Cardiac muscle cell (in vitro differentiated cells and primary cell): ENCODE results near the gene ABCA3. TPM values are rescaled to one million over a fixed set of nuclear protein-coding genes. Genes with fewer than 3 reads are reported as not detected.

Experiments
- DNase-seq, 2 donors: peaks; one replicate each; pipeline versions ENCODE4 v3.0.0 to v3.0.0-alpha.2; 2010 to 2017; ENCODE audit warnings: low read depth in 1 of 2, low spot score in 1 of 2
- H3K27ac ChIP-seq: fragments of 200-600 bp; sonication (generic); 2 replicates; pipeline ENCODE4 v1.5.1; 2016
- H3K27me3 ChIP-seq: fragments of 200-600 bp; sonication (generic); 2 replicates; pipeline ENCODE4 v1.6.0; 2016; ENCODE audit warnings: control low read depth
- H3K36me3 ChIP-seq: fragments of 200-600 bp; sonication (generic); 2 replicates; pipeline ENCODE4 v1.5.1; 2016; ENCODE audit warnings: control low read depth
- H3K4me1 ChIP-seq: fragments of 200-600 bp; sonication (generic); 2 replicates; pipeline ENCODE4 v1.8.1; 2017; ENCODE audit warnings: low read depth, mild to moderate bottlenecking, mixed run types
- H3K4me3 ChIP-seq: fragments of 200-600 bp; sonication (generic); 2 replicates; pipeline ENCODE4 v1.5.1; 2016; ENCODE audit warnings: mild to moderate bottlenecking
- H3K9me3 ChIP-seq: fragments of 200-600 bp; sonication (generic); 2 replicates; pipeline ENCODE4 v1.5.1; 2017; ENCODE audit warnings: low read depth, mild to moderate bottlenecking, control low read depth
- polyA plus RNA-seq: library from polyadenylated mRNA; unstranded; fragments of >200 nt; fragmentation: Nextera tagmentation; extraction: Ambion mirVana; gene quantifications from 2 replicates; pipeline ENCODE4 v1.2.1, GENCODE V29; 2016
- total RNA-seq: library from RNA; depleted of rRNA; stranded (reverse); fragments of >200 nt; gene quantifications from 2 replicates; pipeline ENCODE4 v1.2.3, GENCODE V29; 2016
- TF ChIP-seq, protein P1 (sequence below): IDR thresholded peaks from 2 replicates; pipeline ENCODE4 v1.5.1; 2012; ENCODE audit warnings: low read depth, mild to moderate bottlenecking, low read length

The ABCA3 gene
- total and polyA plus RNA-seq, 2 experiments from 2014 or later, result 11.1 to 14.5 TPM

DNA sequence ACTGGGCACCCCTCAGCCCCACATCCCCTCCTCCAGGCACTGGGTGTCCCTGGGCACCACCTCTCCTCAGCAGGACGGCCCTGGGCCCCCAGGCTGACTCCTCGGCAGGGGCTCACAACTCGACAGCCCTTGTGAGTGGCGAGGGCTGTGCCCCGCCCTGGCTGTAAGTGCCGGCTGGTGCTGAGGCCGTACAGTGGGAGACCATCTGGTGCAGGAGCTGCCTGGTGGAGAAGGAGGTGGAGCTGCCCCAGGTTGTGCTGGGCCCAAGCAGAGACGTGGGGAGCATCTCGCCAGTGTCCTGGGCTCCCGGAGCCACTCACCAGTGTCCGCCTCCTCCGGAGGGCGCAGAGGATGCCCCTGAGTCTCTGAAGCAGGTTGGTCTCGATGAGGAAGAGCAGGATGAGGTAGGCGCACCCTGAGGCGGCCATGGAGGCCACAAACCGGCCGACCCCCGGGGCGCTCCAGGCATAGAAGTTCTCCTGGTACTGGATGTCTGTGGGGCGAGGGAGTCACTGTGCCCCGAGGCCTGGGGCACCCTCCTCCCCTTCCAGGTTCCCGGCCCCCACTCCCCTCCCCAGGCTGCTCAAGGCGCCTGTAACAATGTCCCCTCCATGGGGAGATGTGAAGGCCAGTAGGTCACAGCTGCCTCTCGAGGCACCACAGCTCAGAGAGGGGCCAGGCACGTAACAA, 57.5 kb downstream of the ABCA3 start:
- no peak for DNase-seq

DNA sequence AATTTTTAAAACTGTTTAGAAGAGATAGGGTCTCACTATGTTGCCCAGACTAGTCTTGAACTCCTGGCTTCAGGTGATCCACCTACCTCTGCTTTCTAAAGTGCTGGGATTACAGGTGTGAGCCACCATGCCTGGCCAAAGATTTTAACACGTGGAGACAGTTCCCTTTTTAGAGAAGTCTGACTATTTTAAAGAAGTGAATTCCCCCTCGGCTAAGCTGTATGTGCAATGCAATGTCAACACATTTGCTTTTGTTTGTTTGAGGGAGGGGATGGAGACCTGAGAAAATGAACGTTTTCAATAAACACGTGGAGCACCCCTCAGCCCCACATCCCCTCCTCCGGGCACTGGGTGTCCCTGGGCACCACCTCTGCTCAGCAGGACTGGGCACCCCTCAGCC, 58.3 kb downstream of the ABCA3 start:
- Histone ChIP-seq H3K9me3 (no peaks in the 10 kb centered on the region), H3K36me3 (no peaks in the 10 kb centered on the region), H3K4me3 (no peak overlapping the region), H3K4me1 (no peaks in the 10 kb centered on the region), H3K27ac (no peak overlapping the region), H3K27me3 (no peaks in the 10 kb centered on the region)
- TF ChIP-seq, protein P1, sequence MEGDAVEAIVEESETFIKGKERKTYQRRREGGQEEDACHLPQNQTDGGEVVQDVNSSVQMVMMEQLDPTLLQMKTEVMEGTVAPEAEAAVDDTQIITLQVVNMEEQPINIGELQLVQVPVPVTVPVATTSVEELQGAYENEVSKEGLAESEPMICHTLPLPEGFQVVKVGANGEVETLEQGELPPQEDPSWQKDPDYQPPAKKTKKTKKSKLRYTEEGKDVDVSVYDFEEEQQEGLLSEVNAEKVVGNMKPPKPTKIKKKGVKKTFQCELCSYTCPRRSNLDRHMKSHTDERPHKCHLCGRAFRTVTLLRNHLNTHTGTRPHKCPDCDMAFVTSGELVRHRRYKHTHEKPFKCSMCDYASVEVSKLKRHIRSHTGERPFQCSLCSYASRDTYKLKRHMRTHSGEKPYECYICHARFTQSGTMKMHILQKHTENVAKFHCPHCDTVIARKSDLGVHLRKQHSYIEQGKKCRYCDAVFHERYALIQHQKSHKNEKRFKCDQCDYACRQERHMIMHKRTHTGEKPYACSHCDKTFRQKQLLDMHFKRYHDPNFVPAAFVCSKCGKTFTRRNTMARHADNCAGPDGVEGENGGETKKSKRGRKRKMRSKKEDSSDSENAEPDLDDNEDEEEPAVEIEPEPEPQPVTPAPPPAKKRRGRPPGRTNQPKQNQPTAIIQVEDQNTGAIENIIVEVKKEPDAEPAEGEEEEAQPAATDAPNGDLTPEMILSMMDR, result no peak
- DNase-seq, result no peak

More for the DNA sequence above, 57.5 kb downstream of the ABCA3 start:
- no peak overlapping the region for H3K27ac ChIP-seq
- no peaks in the 10 kb centered on the region for H3K36me3 ChIP-seq
- TF ChIP-seq, protein P1, result no peak
- H3K9me3 ChIP-seq, result no peaks in the 10 kb centered on the region
- H3K27me3 ChIP-seq, result no peaks in the 10 kb centered on the region
- H3K4me3 ChIP-seq, result no peak overlapping the region
- no peaks in the 10 kb centered on the region for H3K4me1 ChIP-seq

- Histone ChIP-seq H3K27me3 (no peaks in the 10 kb centered on the region), H3K9me3 (no peaks in the 10 kb centered on the region), H3K27ac (no peak overlapping the region), H3K4me1 (no peaks in the 10 kb centered on the region), H3K36me3 (no peaks in the 10 kb centered on the region), H3K4me3 (no peak overlapping the region)
- TF ChIP-seq, protein P1, result no peak
- DNase-seq, result no peak
Observed at GRCh38 chr16:2280981-2281542, 59.5 kb downstream of the ABCA3 start.

DNA sequence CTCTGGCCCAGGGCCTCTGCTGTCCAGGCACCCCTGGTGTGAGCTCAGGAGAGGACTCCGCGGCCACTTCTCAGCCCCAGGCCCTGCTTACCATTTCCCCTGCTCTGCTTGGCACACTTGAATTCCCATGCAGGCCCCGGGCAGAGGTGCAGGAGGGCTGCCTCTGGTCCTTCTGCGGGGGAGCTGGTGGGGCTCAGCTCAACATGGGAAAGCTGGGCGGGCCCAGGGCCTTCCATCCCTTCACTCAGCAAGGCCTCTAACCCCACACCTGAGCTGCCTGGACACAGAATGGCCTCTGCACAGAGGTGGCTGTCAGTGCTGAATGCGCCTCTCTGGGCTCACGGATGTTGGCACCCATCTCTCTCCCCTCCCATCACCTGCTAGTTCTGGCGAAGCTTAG, 60.1 kb downstream of the ABCA3 start:
- no peaks in the 10 kb centered on the region for H3K9me3 ChIP-seq
- no peaks in the 10 kb centered on the region for H3K36me3 ChIP-seq
- DNase-seq, result no peak
- no peak overlapping the region for H3K4me3 ChIP-seq
- TF ChIP-seq, protein P1, result no peak
- no peaks in the 10 kb centered on the region for H3K27me3 ChIP-seq
- no peak overlapping the region for H3K27ac ChIP-seq
- H3K4me1 ChIP-seq, result no peaks in the 10 kb centered on the region

DNA sequence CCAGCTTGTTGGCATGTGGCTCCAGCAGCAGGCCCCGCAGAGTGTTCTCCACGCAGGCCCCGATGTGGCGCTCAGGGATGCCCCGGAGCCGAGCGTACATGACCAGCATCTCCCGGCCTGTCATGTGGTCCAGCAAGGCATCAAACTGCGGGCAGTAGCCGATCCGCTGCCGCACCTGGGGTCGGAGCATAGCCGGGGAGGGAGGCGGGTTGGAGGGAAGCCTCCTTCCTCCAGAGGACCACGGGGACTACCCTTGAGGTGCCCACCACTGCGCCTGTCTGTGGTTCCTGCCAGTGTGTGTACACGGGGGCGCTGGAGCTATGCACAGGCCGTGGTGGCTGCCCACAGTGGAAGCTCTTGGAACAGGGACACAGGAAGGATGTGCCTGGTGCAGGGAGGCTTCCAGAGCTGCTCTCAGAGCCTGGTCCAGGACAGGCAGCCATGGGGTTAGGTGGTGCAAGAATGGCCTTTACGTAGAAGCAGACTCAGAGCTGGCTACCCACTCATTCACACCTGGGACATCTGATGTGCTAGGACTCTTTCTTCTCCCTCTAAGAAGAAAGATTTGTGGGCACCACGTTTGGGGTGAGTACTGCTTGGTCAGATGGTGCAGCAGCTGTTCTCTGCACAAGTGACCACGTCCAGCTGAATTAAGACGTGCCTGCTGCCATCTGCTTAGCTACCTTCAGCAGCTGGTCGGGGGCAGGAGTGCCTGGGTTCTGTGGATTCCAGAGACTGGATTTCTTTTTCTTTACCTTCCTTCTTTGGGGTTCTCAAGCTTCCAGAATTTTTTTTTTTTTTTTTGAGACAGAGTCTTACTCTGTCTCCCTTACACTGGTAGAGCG, 61.4 kb downstream of the ABCA3 start:
- Histone ChIP-seq H3K9me3 (no peaks in the 10 kb centered on the region), H3K27ac (no peak overlapping the region), H3K4me1 (no peaks in the 10 kb centered on the region), H3K36me3 (no peaks in the 10 kb centered on the region), H3K27me3 (no peaks in the 10 kb centered on the region), H3K4me3 (no peak overlapping the region)
- TF ChIP-seq, protein P1, result no peak
- no peak for DNase-seq
